Gastroesophageal sphincter (tissue), 4 donors: Measurements from ENCODE around the gene NRROS. TPM values are rescaled to one million over a fixed set of nuclear protein-coding genes. Genes with fewer than 3 reads are reported as not detected.

ENCODE experiments used
- ATAC-seq: fragments of 150-250 bp; one replicate; pipeline ENCODE4 v1.9.1; 2016; ENCODE audit warnings: mild to moderate bottlenecking, moderate library complexity
- H3K27ac ChIP-seq, 4 donors: fragments of 200-600 bp; sonication (generic) in 3 of 4; 1 replicate in 3 of 4; 2 replicates in 1 of 4; pipeline ENCODE4 v1.5.1; 2016 to 2019
- H3K27me3 ChIP-seq: fragments of 200-600 bp; sonication (generic); one replicate; pipeline ENCODE4 v1.5.1; 2019
- H3K36me3 ChIP-seq, 2 donors: fragments of 200-600 bp; sonication (generic); one replicate each; pipeline ENCODE4 v1.5.1; 2019; ENCODE audit warnings: control low read depth in 1 of 2
- H3K4me1 ChIP-seq, 3 donors: fragments of 200-600 bp; sonication (generic); 1 replicate in 2 of 3; 2 replicates in 1 of 3; pipeline ENCODE4 v1.5.1; 2016 to 2019; ENCODE audit warnings: control low read depth in 2 of 3
- H3K4me3 ChIP-seq, 2 donors: fragments of 200-600 bp; sonication (generic); one replicate each; pipeline ENCODE4 v1.5.1; 2019; ENCODE audit warnings: mild to moderate bottlenecking in 1 of 2, moderate library complexity in 1 of 2
- H3K9me3 ChIP-seq, 3 donors: fragments of 200-600 bp; sonication (generic); one replicate each; pipeline ENCODE4 v1.5.1; 2017 to 2019; ENCODE audit warnings: control low read depth in 2 of 3
- EP300 ChIP-seq: sonication (generic); formaldehyde crosslinking; IDR thresholded peaks from one replicate; pipeline ENCODE4 v1.6.1; 2017; ENCODE audit warnings: antibody characterized with exemption, mild to moderate bottlenecking
- POLR2A ChIP-seq, 2 donors: fragments of 450-650 bp; IDR thresholded peaks; one replicate each; pipeline ENCODE4 v1.6.1; 2017; ENCODE audit warnings: antibody characterized with exemption in 2 of 2, mild to moderate bottlenecking in 2 of 2, moderate library complexity in 1 of 2
- POLR2AphosphoS5 ChIP-seq: sonication (generic); formaldehyde crosslinking; IDR thresholded peaks from one replicate; pipeline ENCODE4 v1.6.1; 2017; ENCODE audit warnings: antibody characterized with exemption
- WGBS, 2 donors: methylation state at CpG; one replicate each; pipeline ENCODE4 v1.1.5; 2018; ENCODE audit warnings: low coverage in 1 of 2; 5-methylcytosine and 5-hydroxymethylcytosine counted together
- total RNA-seq, 4 donors: library from RNA; depleted of rRNA; stranded (reverse); fragments of >200 nt; gene quantifications; one replicate each; pipeline ENCODE4 v1.1.0, GENCODE V29; 2016
- TF ChIP-seq, protein P1 (sequence below), 4 experiments: fragments of 200-600 bp in 2 of 4; fragments of 450-650 bp in 2 of 4; sonication (generic) in 1 of 4; IDR thresholded peaks; one replicate each; pipeline ENCODE4 v1.5.1; 2017 to 2019; ENCODE audit warnings: antibody characterized with exemption in 4 of 4, mild to moderate bottlenecking in 2 of 4, moderate library complexity in 2 of 4

Gene NRROS
- total RNA-seq, 4 donors from 2014 or later, result 6.6 to 14.2 (median 8.4) TPM

DNA sequence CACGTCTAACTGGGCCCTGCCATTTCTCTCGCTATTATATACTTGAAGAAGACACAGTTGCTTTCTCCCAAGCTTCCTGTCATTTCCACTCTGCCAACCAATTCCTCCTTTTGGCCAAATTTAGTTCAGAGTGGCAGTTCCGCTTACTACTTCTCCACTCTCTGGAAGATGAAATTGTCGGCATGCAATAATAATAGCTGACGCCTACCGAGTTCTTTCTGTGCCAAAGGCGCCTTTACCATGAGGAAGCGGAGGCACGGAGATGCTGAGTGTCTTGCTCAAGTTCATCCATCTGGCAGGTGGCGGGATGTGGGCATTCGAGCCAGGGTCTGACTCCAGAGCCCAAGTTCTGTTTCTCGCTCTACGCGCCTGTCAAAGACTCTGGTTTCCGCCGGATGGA lies 14.6 kb upstream of the NRROS start:
- WGBS, 2 donors, result 73 to 90% methylated on average over 9 to 16 of the region's 16 CpGs
- no peak for TF ChIP-seq EP300
- TF ChIP-seq POLR2AphosphoS5, result peak; percentile 8
- H3K27me3 ChIP-seq, result no peaks in the 10 kb centered on the region
- ATAC-seq, result peak; percentile 46
- no peaks in the 10 kb centered on the region for H3K36me3 ChIP-seq
- H3K4me1 ChIP-seq, result peaks cover 6 to 45% (median 15%) of the 10 kb centered on the region in 3 donors
- H3K9me3 ChIP-seq, result no peaks in the 10 kb centered on the region
- H3K27ac ChIP-seq, result peak overlapping the region; percentile 32 to 82 (median 74)
- no peak overlapping the region for H3K4me3 ChIP-seq

DNA sequence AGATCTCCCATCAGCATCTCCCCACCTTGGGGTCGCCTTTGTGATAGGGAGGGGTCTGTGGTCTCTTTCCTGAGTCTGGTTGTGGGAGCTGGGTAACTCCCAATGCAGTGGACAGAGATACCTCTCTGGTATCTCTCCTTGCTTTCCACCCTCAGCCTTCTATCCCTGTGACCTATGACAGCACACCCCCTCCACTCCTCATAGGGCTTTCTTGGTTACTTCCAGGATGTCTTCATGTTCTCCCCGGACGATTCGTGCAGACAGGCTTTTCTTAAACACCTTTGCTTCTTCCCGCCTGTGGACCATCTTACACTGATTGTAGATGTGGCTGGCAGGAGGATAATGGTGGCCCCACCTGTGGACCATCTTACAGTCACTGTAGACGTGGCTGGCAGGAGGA lies 14.2 kb upstream of the NRROS start:
- no peaks in the 10 kb centered on the region for H3K9me3 ChIP-seq
- H3K36me3 ChIP-seq, result no peaks in the 10 kb centered on the region
- H3K4me3 ChIP-seq, result no peak overlapping the region
- no peak for ATAC-seq
- H3K27ac ChIP-seq, result peak overlapping the region in 3 of 4 donors; percentile 69 to 82 (median 79)
- WGBS, 2 donors, result 93 to 100% methylated on average over 1 to 5 of the region's 6 CpGs
- no peaks in the 10 kb centered on the region for H3K27me3 ChIP-seq
- TF ChIP-seq EP300 (no peak), POLR2A (IDR thresholded peaks at IDR 0.05) (no peak), POLR2AphosphoS5 (no peak)
- TF ChIP-seq, protein P1, sequence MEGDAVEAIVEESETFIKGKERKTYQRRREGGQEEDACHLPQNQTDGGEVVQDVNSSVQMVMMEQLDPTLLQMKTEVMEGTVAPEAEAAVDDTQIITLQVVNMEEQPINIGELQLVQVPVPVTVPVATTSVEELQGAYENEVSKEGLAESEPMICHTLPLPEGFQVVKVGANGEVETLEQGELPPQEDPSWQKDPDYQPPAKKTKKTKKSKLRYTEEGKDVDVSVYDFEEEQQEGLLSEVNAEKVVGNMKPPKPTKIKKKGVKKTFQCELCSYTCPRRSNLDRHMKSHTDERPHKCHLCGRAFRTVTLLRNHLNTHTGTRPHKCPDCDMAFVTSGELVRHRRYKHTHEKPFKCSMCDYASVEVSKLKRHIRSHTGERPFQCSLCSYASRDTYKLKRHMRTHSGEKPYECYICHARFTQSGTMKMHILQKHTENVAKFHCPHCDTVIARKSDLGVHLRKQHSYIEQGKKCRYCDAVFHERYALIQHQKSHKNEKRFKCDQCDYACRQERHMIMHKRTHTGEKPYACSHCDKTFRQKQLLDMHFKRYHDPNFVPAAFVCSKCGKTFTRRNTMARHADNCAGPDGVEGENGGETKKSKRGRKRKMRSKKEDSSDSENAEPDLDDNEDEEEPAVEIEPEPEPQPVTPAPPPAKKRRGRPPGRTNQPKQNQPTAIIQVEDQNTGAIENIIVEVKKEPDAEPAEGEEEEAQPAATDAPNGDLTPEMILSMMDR (IDR thresholded peaks at IDR 0.05), result no peak
- peaks cover 1 to 41% (median 12%) of the 10 kb centered on the region in 3 donors for H3K4me1 ChIP-seq

GRCh38 chr3:196627918-196628231 lies 11.6 kb upstream of the NRROS start:
- Histone ChIP-seq H3K4me3 (no peak overlapping the region), H3K9me3 (no peaks in the 10 kb centered on the region), H3K4me1 (peaks cover 0 to 46% (median 10%) of the 10 kb centered on the region in 3 donors), H3K27me3 (no peaks in the 10 kb centered on the region), H3K27ac (peak overlapping the region in 2 of 4 donors; percentile 9 to 14), H3K36me3 (no peaks in the 10 kb centered on the region)
- WGBS, 2 donors, result 81 to 100% methylated on average over 1 to 5 of the region's 8 CpGs
- ATAC-seq, result no peak
- no peak for TF ChIP-seq POLR2A (IDR thresholded peaks at IDR 0.05)
- no peak for TF ChIP-seq POLR2AphosphoS5
- no peak for TF ChIP-seq EP300
- TF ChIP-seq, protein P1 (IDR thresholded peaks at IDR 0.05), result no peak

DNA sequence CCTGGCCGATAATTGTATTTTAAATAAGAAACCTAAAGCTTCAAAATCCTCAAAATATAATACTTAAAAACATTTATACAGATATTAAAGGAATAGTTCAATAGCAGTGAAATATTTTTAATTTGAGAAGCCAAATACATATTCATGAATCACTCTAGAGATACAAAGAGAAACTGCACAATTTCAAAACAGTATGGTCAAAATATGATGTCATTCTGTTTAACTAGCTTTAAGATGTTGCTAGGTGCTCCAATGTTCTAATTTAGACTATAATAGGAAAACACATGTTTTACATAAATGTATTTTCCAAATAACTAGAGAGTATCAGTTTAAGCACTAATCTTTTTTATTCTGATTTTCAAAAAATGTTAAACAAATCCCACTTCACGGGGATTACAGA lies 10.3 kb upstream of the NRROS start:
- Histone ChIP-seq H3K36me3 (no peaks in the 10 kb centered on the region), H3K27me3 (no peaks in the 10 kb centered on the region), H3K4me1 (peaks cover 0 to 46% (median 3%) of the 10 kb centered on the region in 3 donors), H3K27ac (no peak overlapping the region), H3K9me3 (no peaks in the 10 kb centered on the region), H3K4me3 (no peak overlapping the region)
- TF ChIP-seq, protein P1 (IDR thresholded peaks at IDR 0.05), result no peak
- TF ChIP-seq POLR2A (IDR thresholded peaks at IDR 0.05), result no peak
- TF ChIP-seq POLR2AphosphoS5, result no peak
- 86 to 96% methylated on average over 2 of the region's 2 CpGs for WGBS, 2 donors
- ATAC-seq, result no peak

- no peak for ATAC-seq
- Histone ChIP-seq H3K27ac (peak overlapping the region; percentile 77 to 94 (median 90)), H3K36me3 (no peaks in the 10 kb centered on the region), H3K4me3 (peak overlapping the region; percentile 59), H3K27me3 (no peaks in the 10 kb centered on the region), H3K9me3 (no peaks in the 10 kb centered on the region), H3K4me1 (peaks cover 0 to 30% (median 3%) of the 10 kb centered on the region in 3 donors)
- TF ChIP-seq, protein P1 (IDR thresholded peaks at IDR 0.05), result no peak
- TF ChIP-seq POLR2A (IDR thresholded peaks at IDR 0.05), result no peak
- TF ChIP-seq EP300, result no peak
- TF ChIP-seq POLR2AphosphoS5, result no peak
- 4 to 17% methylated on average over 5 of the region's 5 CpGs for WGBS, 2 donors
Observed at GRCh38 chr3:196631682-196632045, 7.8 kb upstream of the NRROS start.
